ENCODE data around the gene COX11.

Gene COX11

DNA sequence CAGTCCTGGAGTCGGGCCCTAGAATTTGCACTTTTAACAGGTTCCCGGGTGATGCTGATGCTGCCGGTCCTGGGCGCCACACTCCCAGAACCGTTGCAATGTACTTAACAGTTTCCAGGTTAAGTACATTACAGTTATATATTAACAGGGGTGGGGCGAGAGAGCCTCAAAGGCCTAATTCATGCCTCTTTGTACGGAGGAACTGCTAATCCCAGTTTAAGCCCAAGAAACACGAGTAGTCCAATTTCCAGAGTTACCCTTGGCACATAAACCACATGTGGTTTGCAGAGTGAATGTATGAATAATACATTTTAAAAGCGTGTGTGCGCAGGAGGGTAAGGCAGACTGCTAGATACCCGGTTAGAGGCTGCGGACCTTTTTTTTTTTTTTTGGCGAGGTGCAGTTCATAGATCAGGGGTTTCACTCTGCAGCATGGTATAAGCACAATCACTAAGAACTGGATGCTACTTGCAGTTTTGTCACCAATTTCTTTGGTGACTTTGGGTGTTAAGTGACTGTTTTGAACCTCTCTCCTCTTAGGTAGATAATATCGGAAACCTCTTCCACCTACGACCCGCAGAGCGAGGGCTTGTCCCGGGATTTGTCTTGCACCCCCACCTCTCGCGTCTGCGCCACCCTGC, 713 bp downstream of the COX11 start:
- peak in 1 of 2 donors; percentile 18 for DNase-seq (ENCODE audit: low read depth in 2 of 2)

DNA sequence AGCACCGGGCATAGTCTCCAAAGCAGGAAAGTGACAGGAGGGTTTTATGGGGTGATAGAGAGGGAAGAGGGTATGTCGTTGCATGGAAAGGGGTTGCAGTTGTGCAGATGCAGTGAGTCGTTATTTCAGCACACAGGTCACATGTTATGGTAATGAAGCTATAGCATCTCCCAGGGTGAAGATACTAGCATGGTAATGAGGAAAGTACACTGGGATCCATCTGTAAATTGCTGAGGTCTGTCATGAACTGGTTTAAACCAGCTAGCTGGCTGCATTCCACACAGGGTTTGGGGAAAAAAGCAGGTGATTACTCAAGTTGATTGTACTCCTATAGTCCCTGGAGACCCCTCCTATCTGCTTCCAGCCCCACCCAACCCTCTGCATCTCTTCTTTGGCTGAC, 11.7 kb downstream of the COX11 start:
- DNase-seq (ENCODE audit: low read depth in 2 of 2) = no peak

DNA sequence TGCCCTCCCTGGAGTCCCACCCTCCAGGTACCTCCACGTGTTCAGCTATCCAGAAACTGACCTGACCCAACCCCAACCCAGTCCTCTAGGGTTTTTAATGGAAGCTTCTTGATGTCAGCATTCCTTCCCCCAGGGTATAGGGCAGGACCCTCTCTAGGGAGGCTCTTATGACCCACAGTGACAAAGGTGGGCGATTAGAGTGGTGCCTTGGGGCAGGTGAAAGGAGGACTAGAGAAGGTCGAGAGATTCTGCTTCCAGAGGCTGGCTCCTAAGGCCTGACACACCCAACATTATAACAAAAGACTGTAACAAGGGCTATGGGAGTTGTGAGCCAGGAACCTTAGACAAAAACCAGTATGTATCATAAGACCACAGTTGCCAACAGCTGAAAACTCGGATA, 17.2 kb downstream of the COX11 start:
- DNase-seq (ENCODE audit: low read depth in 2 of 2) = no peak

DNA sequence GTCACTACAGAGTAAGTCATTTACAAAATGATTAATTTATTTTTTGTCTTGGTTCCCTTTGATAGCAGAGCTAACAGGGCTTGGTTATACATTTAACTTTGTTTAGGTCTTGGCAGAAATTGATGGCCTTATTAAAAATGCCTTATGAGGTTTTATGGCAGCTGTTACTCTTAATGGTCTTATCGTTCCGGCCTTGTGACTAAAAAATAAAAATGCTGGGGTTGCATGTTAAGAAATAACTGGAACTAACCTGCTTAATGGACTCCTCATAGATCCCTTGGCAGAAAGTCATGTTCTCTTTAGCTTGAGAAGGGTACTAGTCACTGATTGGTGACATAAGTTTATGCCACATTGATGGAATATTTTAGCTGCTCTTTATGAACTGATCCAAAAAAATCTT, 18.3 kb downstream of the COX11 start:
- DNase-seq (ENCODE audit: low read depth in 2 of 2) = no peak

DNA sequence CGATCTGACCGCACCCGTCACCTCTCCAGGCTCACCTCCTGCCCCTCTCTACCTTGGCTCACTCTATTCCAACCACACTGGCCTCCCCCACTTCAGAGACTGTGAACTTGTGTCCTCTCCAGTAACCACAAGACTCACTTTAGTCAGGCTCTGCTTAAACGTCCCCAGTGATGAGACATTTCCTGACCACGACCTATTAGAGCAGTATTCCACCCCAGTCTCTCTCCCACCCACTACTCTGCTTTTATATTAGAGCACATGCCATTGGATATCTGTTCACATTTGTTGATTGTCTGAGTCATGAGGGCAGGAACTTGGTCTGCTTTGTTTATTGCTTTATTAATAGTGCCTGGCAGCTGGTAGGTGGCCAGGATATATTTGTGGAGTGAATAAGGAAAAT, 20.1 kb downstream of the COX11 start:
- DNase-seq (ENCODE audit: low read depth in 2 of 2) = no peak

DNA sequence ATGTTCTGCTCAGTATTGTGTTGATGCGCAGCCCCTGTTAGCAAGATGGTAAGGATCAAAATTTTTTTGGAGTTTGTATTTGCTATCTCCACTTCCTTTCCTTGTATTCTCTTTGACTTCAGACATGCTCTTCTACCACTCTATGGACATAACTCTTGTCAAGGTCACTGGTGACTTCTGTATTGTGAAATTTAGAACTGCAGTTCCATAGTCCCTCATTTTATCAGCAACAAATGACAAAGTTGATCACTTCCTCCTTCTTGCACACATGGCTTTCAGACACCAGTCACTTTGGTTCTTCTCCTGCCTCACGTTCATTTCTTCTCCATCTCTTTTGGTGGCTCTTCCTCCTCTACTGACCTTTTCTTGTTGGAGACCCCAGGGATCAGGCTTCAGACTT, 21.1 kb downstream of the COX11 start:
- DNase-seq (ENCODE audit: low read depth in 2 of 2) = no peak

DNA sequence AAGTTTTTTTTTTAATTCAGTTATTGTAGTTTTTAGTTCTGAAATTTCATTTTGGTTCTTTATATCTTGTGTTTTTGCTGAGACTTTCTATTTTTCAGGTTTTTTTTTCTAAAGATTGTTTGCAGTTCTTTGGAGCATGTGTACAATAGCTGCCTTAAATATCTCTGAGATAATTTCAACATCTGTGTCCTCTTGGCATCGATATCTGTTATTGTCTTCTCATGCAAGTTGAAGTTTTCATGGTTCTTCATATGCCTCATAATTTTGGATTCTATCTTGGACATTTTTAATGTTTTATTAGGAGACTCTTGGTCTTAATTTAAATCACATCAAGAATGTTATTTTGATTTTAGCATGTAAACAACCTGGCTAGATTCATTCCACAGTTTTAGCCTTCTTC, 22.8 kb downstream of the COX11 start:
- no peak for DNase-seq (ENCODE audit: low read depth in 2 of 2)

DNA sequence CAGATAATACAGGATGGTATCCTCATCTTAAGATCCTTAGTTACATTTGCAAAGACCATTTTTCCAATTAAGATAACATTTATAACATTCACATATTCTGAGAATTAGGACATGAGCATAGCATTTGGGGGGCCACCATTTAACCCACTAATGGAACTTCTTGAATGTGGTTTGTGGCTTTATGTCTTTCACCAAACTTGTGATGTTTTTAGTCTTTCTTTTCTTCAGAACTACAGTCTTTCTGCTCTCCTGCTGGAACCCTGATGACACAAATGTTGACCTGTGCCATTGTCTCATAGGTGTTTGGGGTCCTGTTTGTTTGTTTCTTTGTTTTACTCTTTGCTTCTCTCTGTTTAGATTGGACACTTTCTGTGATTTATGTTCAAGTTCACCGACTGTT, 23.2 kb downstream of the COX11 start:
- DNase-seq (ENCODE audit: low read depth in 2 of 2) = no peak

DNA sequence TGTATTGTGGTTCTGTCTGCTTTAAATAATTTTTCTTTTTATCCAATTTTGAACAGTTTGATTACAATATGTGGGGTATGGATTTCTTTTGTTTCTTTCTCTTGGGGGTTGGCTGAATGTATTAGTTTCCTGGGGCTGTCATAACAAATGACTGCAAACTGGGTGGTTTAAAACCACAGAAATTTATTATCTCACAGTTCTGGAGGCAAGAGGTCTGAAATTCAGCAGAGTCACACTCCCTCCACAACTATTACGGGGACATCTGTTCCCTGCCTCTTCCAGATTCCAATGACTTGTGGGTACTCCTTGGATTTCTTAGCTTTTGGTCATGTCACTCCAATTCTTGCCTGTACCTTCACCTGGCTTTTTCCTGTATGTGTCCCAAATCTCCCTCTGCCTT, 23.7 kb downstream of the COX11 start:
- no peak for DNase-seq (ENCODE audit: low read depth in 2 of 2)

DNA sequence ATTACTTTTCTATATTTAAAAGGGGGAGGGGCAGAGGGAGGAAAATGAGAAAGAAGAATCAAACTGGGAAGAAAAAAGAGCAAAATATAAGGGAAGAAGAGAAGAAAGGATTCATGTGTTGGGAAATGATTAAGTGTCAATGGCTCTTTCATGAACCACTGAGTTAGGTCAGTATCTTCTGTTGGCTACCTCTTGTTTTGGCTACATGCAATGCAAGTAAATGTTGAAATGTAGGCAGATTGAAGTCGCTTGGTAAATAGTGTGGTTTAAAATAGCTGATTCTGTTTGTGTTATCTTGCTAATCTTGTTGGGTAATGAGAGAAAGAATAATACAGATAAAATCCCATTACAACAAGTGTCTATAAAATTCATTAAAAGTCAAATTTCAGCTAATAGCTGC, 27.2 kb downstream of the COX11 start:
- no peak for DNase-seq (ENCODE audit: low read depth in 2 of 2)

DNA sequence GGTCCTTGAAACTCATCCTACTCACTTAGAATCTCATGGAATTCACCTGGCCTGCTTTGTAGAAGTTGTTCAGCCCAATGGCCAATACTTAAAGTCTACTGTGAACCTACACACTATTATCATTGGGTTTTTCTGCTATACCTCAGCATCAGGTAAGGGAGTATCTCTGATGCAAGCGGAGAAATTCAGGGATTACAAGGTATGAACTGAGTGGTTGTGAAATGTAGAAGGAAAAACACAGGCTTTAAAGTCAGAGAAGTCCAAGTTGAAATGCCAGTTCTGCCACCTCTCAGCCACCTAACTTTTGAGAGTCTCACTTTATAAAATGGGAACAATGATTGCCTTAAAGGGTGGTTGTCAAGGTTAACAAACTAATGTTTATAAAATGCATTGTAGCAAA, 31.0 kb downstream of the COX11 start:
- DNase-seq (ENCODE audit: low read depth in 2 of 2) = no peak

DNA sequence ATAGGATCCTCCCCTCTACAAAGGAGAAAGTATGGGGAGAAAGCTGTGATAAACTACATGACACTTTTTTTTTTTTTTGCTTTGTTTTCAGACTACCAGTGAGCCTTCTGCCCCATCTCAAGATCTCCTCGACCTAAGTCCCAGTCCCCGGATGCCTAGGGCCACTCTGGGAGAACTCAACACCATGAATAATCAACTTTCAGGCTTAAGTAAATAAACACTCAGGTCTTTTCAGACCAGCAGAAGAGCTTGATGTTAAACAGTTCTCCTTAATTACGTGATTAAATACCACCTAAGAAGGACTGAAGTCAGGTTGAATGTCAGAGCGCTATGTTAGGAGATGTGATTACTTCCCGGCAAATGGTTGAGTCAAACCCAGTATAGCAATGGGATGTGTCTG, 31.4 kb downstream of the COX11 start:
- DNase-seq (ENCODE audit: low read depth in 2 of 2) = no peak

DNA sequence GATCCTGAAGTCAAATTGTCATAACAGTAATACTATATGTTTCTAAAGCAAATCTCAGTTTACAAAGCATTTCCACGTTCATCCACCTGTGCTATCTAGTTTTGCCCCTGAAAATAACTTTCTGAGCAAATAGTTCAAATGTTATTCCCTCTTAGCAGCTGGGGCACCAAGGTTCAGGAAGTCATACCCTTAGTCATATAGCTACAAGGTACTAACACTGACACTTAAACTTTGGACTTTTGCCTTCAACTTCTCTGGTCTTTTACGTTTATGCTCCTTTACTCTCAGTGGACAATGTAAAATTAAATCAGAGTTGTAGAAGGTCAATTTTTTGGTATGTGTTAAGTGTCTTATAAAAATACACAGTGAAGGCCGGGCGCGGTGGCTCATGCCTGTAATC, 33.0 kb downstream of the COX11 start:
- no peak for DNase-seq (ENCODE audit: low read depth in 2 of 2)

DNA sequence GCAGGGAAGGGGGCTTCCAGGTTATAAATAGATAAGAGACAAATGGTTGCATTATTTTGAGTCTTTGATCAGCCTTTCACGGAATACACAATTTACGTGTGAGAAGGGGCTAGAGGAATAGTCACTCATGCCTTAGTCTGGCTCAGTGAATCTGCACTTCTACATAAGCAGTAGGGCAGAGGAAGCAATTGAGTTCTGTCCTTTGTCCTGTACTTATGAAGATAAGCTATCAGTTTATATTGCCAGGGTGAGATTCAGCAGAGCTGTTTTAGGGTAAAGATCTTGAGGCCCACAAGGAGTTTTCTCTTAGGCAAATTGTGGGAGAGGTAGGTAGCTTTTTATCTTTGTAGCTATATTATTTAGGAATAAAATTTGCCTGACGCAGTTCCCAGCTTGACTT, 34.5 kb downstream of the COX11 start:
- no peak for DNase-seq (ENCODE audit: low read depth in 2 of 2)

DNA sequence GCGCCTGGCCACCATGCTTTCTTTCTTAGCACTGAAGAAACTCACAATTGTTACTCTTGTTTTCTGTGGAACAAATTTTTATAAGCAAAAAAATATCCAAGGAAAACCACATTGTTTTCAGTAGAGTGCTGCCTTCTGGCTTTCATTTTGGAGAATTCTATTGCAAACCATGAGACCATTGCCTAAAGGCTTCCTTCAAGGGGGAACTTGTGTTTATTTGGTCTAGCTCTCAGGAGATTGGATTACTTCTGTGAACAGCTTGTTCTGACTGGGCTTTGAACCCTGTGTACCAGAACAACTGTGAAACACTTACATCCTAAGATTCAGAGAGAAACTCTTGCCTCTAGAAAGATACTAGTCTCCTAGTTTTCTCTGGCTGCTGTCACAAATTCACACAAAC, 35.7 kb downstream of the COX11 start:
- no peak for DNase-seq (ENCODE audit: low read depth in 2 of 2)

DNA sequence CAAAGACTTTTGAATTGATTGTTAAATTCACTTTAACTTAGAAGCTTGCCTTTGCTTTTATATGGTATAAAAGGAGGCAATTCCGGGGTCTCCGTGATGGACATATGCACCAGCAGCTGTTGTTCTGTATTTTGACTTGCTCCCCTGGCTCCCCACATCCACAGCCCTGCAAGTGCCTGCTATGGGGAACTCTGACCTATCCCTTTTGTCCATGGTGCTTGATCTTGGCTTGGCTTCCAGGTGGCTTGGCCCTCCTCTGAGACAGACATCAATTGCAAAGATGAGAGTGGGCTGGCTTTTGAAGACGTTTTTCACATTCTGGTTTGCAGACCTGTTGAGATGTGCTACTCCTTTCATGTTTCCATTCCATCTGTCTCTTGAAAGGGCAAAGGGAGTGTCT, 40.9 kb downstream of the COX11 start:
- DNase-seq (ENCODE audit: low read depth in 2 of 2) = no peak

DNA sequence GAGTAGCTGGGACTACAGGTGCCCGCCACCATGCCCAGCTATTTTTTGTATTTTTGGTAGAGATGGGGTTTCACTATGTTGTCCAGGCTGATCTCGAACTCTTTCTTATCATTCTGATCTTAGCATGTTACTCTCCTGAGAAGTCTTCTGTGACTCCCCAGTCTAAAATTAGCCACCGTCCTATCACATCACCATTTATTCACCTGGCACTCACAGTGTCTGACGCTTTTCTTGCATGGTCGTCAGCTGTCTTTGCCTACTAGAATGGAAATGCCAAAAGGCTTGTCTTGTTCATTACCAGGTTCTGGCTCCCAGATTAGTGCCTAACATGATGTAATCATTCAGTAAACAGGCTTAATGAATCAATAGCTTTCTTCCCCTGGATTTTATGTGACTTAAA, 44.0 kb downstream of the COX11 start:
- no peak for DNase-seq (ENCODE audit: low read depth in 2 of 2)

DNA sequence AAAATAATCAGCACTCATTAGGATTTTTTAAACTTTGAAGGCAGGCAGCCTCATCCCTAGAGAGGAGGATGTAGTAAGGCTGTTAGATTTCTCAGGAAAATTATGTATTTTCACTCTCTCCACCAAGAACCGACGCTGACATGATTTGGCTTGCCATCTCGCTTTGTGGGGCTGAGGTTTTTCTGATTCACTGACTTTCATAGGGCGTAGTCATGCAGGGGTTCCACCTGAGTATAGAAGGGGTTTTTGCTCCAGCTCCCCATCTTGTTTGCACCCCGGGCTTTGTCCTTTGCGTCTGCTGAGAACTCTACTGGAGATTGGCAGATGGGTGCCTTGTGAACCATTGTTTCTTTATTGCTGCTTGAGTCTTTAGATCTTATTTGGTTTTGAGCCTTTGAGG, 47.6 kb downstream of the COX11 start:
- DNase-seq (ENCODE audit: low read depth in 2 of 2) = no peak

DNA sequence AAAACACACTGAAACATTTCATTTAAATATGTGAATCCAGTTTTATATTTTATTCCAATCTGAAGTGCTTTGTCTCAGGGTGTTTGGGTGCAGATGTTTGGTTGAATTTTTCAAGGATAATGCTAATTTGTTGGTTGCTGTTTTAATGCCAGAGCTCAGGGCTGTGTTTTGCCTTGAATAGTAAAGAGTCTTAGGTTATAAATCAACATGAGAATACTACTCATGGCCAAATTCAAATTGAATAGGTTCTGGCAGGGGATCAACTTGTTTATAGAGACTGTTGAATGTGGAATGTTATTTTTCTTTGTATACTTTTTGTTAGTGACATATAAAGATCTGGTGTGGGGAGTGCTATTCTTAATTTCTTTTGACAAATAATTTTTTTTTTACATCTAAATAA, 49.0 kb downstream of the COX11 start:
- DNase-seq (ENCODE audit: low read depth in 2 of 2) = no peak

DNA sequence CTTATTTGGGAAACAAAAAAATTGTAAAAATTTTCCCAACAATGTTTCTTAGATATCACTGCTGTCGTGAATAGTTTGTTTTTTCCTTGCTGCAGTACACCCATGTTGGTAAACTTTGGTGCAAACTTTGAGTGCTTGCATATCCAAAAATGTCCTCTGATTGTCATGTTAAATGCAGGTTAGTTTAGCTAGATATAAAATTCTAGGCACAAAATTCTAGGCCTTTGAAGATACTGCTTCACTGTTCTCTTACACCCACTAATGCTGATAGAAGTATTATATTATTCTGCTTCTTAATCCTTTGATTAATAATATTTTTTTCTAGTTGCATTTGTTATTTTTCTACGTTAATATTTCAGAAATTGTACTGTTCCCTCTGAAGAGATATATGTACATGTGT, 51.7 kb downstream of the COX11 start:
- no peak for DNase-seq (ENCODE audit: low read depth in 2 of 2)
